ENCODE measurements around the gene ST7.

The ST7 gene

GRCh38 chr7:116980354-116980753 lies 27.1 kb downstream of the ST7 start:
- DNase-seq = no peak

GRCh38 chr7:116981939-116982338 lies 28.6 kb downstream of the ST7 start:
- no peak for DNase-seq

GRCh38 chr7:116984511-116984910 lies 31.2 kb downstream of the ST7 start:
- DNase-seq = no peak

GRCh38 chr7:116984917-116985316 lies 31.6 kb downstream of the ST7 start:
- DNase-seq = peak; percentile 55

- DNase-seq = no peak
Observed at GRCh38 chr7:116985575-116985974, 32.3 kb downstream of the ST7 start.

GRCh38 chr7:116986611-116987565 lies 33.6 kb downstream of the ST7 start:
- no peak for DNase-seq

- peak; percentile 45 for DNase-seq
Observed at GRCh38 chr7:116988363-116988989, 35.2 kb downstream of the ST7 start.

- DNase-seq = no peak
Observed at GRCh38 chr7:116990056-116990455, 36.8 kb downstream of the ST7 start.

- no peak for DNase-seq
Observed at GRCh38 chr7:116991233-116991632, 37.9 kb downstream of the ST7 start.

- no peak for DNase-seq
Observed at GRCh38 chr7:116994611-116995010, 41.3 kb downstream of the ST7 start.

- no peak for DNase-seq
Observed at GRCh38 chr7:116997972-116998371, 44.7 kb downstream of the ST7 start.

- no peak for DNase-seq
Observed at GRCh38 chr7:116998567-116999175, 45.4 kb downstream of the ST7 start.

GRCh38 chr7:116999311-116999710 lies 46.0 kb downstream of the ST7 start:
- no peak for DNase-seq

- DNase-seq = no peak
Observed at GRCh38 chr7:117001283-117001682, 48.0 kb downstream of the ST7 start.

- no peak for DNase-seq
Observed at GRCh38 chr7:117004899-117005298, 51.6 kb downstream of the ST7 start.

- no peak for DNase-seq
Observed at GRCh38 chr7:117005449-117005848, 52.1 kb downstream of the ST7 start.

GRCh38 chr7:117006907-117007684 lies 53.8 kb downstream of the ST7 start:
- DNase-seq = no peak

GRCh38 chr7:117008118-117008885 lies 55.0 kb downstream of the ST7 start:
- no peak for DNase-seq

- DNase-seq = peak; percentile 59
Observed at GRCh38 chr7:117008886-117009531, 55.7 kb downstream of the ST7 start.

GRCh38 chr7:117009705-117010361 lies 56.5 kb downstream of the ST7 start:
- no peak for DNase-seq

All from OCI-M1 (cell line).